ENCODE data around the gene ZFPM1. TPM values are rescaled to one million over a fixed set of nuclear protein-coding genes. Genes with fewer than 3 reads are reported as not detected.

ZFPM1 gene
- total and polyA plus RNA-seq, 2 of the 8 experiments (the other 6 are each of a cell fraction or from before 2014, with no cell fraction given): 0.74 to 4.8 TPM

GRCh38 chr16:88405216-88406060 lies 47.6 kb upstream of the ZFPM1 start (continued):
- no peak for TF ChIP-seq SUZ12 (IDR thresholded peaks at IDR 0.05; ENCODE audit: low read length)
- no peak for TF ChIP-seq BACH1 (IDR thresholded peaks at IDR 0.05; ENCODE audit: low read length)
- TF ChIP-seq CBX5 (IDR thresholded peaks at IDR 0.05; ENCODE audit: low read depth, low read length): no peak
- no peak for TF ChIP-seq RXRA (IDR thresholded peaks at IDR 0.05; ENCODE audit: insufficient read depth, low read depth, low read length)
- TF ChIP-seq POLR2AphosphoS5 (IDR thresholded peaks at IDR 0.05; ENCODE audit: low read depth, low read length): no peak
- TF ChIP-seq SIX5 (IDR thresholded peaks at IDR 0.05; ENCODE audit: low read depth, low read length): no peak
